Activated T-helper 2 cell treated with anti-CD3 and anti-CD28 coated beads, Interferon-gamma antibody, Interleukin-2, Interleukin-4, amounts not matched to agents 10 μg/mL and 5 μg/mL and 100 μg/mL, durations not matched to agents 14 hours and 24 hours and 36 hours (primary cell): Measurements from ENCODE around the gene RND3. TPM values are rescaled to one million over a fixed set of nuclear protein-coding genes. Genes with fewer than 3 reads are reported as not detected.

Source experiments
- DNase-seq: peaks from one replicate; pipeline ENCODE4 v3.0.0; 2021; ENCODE audit warnings: low spot score
- H3K27ac Mint-ChIP-seq: one replicate; pipeline ENCODE4 v1.8.0; 2021; ENCODE audit warnings: mixed read lengths
- H3K27me3 Mint-ChIP-seq: one replicate; pipeline ENCODE4 v1.8.0; 2021; ENCODE audit warnings: low read depth, mixed read lengths
- H3K36me3 Mint-ChIP-seq: one replicate; pipeline ENCODE4 v1.8.0; 2021; ENCODE audit warnings: low read depth, mixed read lengths
- H3K4me1 Mint-ChIP-seq: one replicate; pipeline ENCODE4 v1.8.0; 2021; ENCODE audit warnings: low read depth, mixed read lengths
- H3K4me3 Mint-ChIP-seq: one replicate; pipeline ENCODE4 v1.8.0; 2021; ENCODE audit warnings: low read depth, mild to moderate bottlenecking, moderate library complexity, mixed read lengths
- H3K9me3 Mint-ChIP-seq: one replicate; pipeline ENCODE4 v1.8.0; 2021; ENCODE audit warnings: mixed read lengths
- intact Hi-C: fragments of 100-400 bp; cut with micrococcal nuclease; formaldehyde crosslinking; loops from one replicate; pipeline ENCODE4 v1.15.1; 2023
- total RNA-seq: library from RNA; stranded (reverse); gene quantifications from 2 replicates; pipeline ENCODE4 v1.2.3, GENCODE V29; 2022

The RND3 gene, protein sequence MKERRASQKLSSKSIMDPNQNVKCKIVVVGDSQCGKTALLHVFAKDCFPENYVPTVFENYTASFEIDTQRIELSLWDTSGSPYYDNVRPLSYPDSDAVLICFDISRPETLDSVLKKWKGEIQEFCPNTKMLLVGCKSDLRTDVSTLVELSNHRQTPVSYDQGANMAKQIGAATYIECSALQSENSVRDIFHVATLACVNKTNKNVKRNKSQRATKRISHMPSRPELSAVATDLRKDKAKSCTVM
- total RNA-seq: not detected in 2 replicates

GRCh38 chr2:150487537-150488429, at the start of gene RND3:
TSS of gene RND3 (minus strand) at chr2:150487667. CDS start at chr2:150487417, 250 bp downstream.
- Mint-ChIP-seq H3K36me3 (no peaks in the 10 kb centered on the region), H3K27me3 (peaks cover 45% of the 10 kb centered on the region), H3K27ac (no peak within 1 kb of the TSS), H3K4me1 (peaks cover 12% of the 10 kb centered on the region), H3K4me3 (peak within 1 kb of the TSS; percentile 63), H3K9me3 (no peaks in the 10 kb centered on the region)
- intact Hi-C loops: loop anchor here (1.0 kb wide), 1 partner anchor 890 kb away; no protein-coding TSS in a partner anchor
- DNase-seq: peak; percentile 29

DNA sequence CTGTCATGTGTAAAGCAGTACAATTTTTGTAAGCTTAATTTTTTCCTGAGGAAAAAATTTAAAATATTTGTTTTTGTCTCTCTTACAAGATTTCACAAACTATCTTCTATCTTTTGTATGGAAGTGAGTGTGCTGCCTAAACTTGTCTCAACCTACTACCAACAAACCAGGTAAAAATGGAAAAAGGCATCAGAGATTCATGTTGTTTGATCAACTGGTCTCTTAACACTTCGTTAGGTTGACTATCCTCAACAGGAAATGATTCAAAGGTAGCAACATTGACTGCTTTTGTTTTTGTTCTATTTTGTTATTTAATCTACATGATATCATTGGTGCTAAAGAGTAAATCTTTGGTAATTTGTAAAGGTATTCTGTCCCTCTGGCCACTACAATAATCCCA, 47.7 kb upstream of the RND3 start:
- no peaks in the 10 kb centered on the region for H3K27me3 Mint-ChIP-seq
- no peak for DNase-seq
- no peak overlapping the region for H3K27ac Mint-ChIP-seq
- intact Hi-C loops: no loop called here
- H3K4me3 Mint-ChIP-seq: no peak overlapping the region
- no peaks in the 10 kb centered on the region for H3K9me3 Mint-ChIP-seq
- no peaks in the 10 kb centered on the region for H3K4me1 Mint-ChIP-seq
- no peaks in the 10 kb centered on the region for H3K36me3 Mint-ChIP-seq

- H3K9me3 Mint-ChIP-seq: no peaks in the 10 kb centered on the region
- intact Hi-C loops: no loop called here
- no peak overlapping the region for H3K4me3 Mint-ChIP-seq
- no peaks in the 10 kb centered on the region for H3K27me3 Mint-ChIP-seq
- no peaks in the 10 kb centered on the region for H3K36me3 Mint-ChIP-seq
- H3K27ac Mint-ChIP-seq: no peak overlapping the region
- no peak for DNase-seq
- no peaks in the 10 kb centered on the region for H3K4me1 Mint-ChIP-seq
Measured at GRCh38 chr2:150532879-150533278, 45.4 kb upstream of the RND3 start.

- Mint-ChIP-seq H3K4me3 (no peak overlapping the region), H3K36me3 (no peaks in the 10 kb centered on the region), H3K27me3 (no peaks in the 10 kb centered on the region), H3K9me3 (no peaks in the 10 kb centered on the region), H3K4me1 (no peaks in the 10 kb centered on the region), H3K27ac (no peak overlapping the region)
- intact Hi-C loops: no loop called here
- DNase-seq: no peak
Measured at GRCh38 chr2:150532020-150532419, 44.6 kb upstream of the RND3 start.

DNA sequence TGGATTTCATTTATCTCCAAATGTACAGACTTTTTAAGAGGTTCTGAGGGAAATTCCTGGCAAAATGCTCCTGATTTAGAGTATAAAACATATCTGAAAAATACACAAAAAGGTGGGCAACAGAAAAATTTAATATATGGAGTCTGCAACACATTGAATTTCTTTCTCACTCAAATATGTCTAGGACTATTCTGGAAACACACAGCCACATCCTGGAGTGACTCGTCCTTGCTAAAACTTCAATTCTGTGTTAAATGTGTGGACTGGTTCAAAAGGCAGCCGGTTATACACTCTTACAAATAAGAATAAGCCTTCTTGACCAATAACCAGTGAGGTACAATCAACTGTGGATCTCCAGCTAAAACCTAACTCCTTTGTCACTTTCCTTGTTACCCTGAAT, 44.1 kb upstream of the RND3 start:
- Mint-ChIP-seq H3K27ac (no peak overlapping the region), H3K36me3 (no peaks in the 10 kb centered on the region), H3K27me3 (no peaks in the 10 kb centered on the region), H3K4me1 (no peaks in the 10 kb centered on the region), H3K4me3 (no peak overlapping the region), H3K9me3 (no peaks in the 10 kb centered on the region)
- intact Hi-C loops: no loop called here
- no peak for DNase-seq

DNA sequence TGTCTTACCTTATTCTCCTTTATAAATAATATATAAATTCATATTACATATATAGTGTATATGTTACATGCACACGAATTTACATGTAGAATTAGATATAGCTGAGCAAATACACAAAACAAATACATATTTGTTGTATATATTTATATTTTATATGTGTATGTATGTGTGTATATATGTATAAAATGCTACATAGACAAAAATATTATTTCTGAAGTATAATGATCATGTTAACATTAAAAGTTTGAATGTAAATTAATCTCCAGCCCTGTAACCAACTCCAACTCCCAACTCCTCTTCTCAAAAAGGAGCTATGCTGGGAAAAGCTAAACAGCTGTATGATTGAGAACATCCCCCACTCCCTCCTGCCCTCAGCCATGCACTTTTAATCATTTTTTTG, 42.7 kb upstream of the RND3 start:
- Mint-ChIP-seq H3K27ac (no peak overlapping the region), H3K4me1 (no peaks in the 10 kb centered on the region), H3K36me3 (no peaks in the 10 kb centered on the region), H3K4me3 (no peak overlapping the region), H3K9me3 (no peaks in the 10 kb centered on the region), H3K27me3 (no peaks in the 10 kb centered on the region)
- DNase-seq: no peak
- intact Hi-C loops: no loop called here

GRCh38 chr2:150528861-150529801, 41.7 kb upstream of the RND3 start:
- H3K27ac Mint-ChIP-seq: no peak overlapping the region
- H3K27me3 Mint-ChIP-seq: no peaks in the 10 kb centered on the region
- no peaks in the 10 kb centered on the region for H3K4me1 Mint-ChIP-seq
- H3K36me3 Mint-ChIP-seq: no peaks in the 10 kb centered on the region
- intact Hi-C loops: no loop called here
- no peaks in the 10 kb centered on the region for H3K9me3 Mint-ChIP-seq
- H3K4me3 Mint-ChIP-seq: no peak overlapping the region
- no peak for DNase-seq

DNA sequence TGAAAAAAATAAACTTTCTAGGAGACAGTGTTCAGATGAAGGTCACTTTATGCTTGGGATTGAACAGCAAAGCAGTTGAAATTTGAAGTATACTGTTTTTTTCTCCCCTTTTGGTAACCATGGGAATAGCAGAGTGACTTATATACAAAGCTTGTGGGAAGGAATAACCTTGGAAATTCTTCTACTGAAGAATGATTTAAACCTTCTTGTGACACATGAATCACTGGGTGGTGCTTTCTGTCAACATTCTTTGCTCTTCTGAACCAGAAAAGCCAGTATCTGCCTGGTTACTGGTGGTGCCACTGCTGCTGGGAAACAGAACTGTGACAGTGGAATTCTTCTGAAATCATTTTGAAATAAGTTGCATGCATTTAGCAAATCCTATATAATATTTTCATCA, 39.4 kb upstream of the RND3 start:
- intact Hi-C loops: no loop called here

DNA sequence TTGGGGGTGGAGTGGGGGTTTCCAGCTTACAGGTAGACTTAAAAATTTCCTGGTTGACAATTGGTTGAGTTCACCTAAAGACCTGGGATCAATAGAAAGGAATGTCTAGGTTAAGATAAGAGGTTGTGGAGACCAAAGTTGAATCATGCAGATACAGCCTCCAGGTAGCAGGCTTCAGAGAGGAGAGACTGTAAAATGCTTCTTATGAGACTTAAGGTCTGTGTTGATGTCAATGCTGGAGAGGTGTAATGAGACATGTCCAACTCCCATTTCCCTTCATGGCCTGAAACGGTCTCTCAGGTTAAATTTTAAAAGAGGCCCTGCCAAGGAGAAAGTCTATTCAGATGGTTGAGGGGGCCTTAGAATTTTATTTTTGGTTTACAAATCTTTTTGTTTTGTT, 38.5 kb upstream of the RND3 start:
- Mint-ChIP-seq H3K9me3 (no peaks in the 10 kb centered on the region), H3K27ac (no peak overlapping the region), H3K27me3 (no peaks in the 10 kb centered on the region), H3K4me3 (no peak overlapping the region), H3K4me1 (no peaks in the 10 kb centered on the region), H3K36me3 (no peaks in the 10 kb centered on the region)
- no peak for DNase-seq
- intact Hi-C loops: no loop called here

More for the DNA sequence above, 39.4 kb upstream of the RND3 start:
- Mint-ChIP-seq H3K4me3 (no peak overlapping the region), H3K4me1 (no peaks in the 10 kb centered on the region), H3K27ac (no peak overlapping the region), H3K9me3 (no peaks in the 10 kb centered on the region), H3K36me3 (no peaks in the 10 kb centered on the region), H3K27me3 (no peaks in the 10 kb centered on the region)
- no peak for DNase-seq

GRCh38 chr2:150522269-150522668, 34.8 kb upstream of the RND3 start:
- DNase-seq: no peak
- H3K4me3 Mint-ChIP-seq: no peak overlapping the region
- no peak overlapping the region for H3K27ac Mint-ChIP-seq
- H3K27me3 Mint-ChIP-seq: no peaks in the 10 kb centered on the region
- H3K36me3 Mint-ChIP-seq: no peaks in the 10 kb centered on the region
- no peaks in the 10 kb centered on the region for H3K4me1 Mint-ChIP-seq
- intact Hi-C loops: no loop called here
- no peaks in the 10 kb centered on the region for H3K9me3 Mint-ChIP-seq

GRCh38 chr2:150520887-150521664, 33.6 kb upstream of the RND3 start:
- H3K27ac Mint-ChIP-seq: no peak overlapping the region
- H3K9me3 Mint-ChIP-seq: no peaks in the 10 kb centered on the region
- H3K4me1 Mint-ChIP-seq: no peaks in the 10 kb centered on the region
- no peak overlapping the region for H3K4me3 Mint-ChIP-seq
- no peak for DNase-seq
- H3K27me3 Mint-ChIP-seq: no peaks in the 10 kb centered on the region
- intact Hi-C loops: no loop called here
- no peaks in the 10 kb centered on the region for H3K36me3 Mint-ChIP-seq

- no peaks in the 10 kb centered on the region for H3K36me3 Mint-ChIP-seq
- DNase-seq: no peak
- no peaks in the 10 kb centered on the region for H3K9me3 Mint-ChIP-seq
- H3K4me1 Mint-ChIP-seq: no peaks in the 10 kb centered on the region
- intact Hi-C loops: no loop called here
- H3K27ac Mint-ChIP-seq: no peak overlapping the region
- no peak overlapping the region for H3K4me3 Mint-ChIP-seq
- H3K27me3 Mint-ChIP-seq: no peaks in the 10 kb centered on the region
Measured at GRCh38 chr2:150520033-150520432, 32.6 kb upstream of the RND3 start.
